HG03378 (cell line): Measurements from ENCODE around the gene CCDC83.
A peak's percentile ranks its signal among the peaks of the same experiment; 100 is the strongest.
"Not testable (repeated sequence)": the region's sequence is repeated elsewhere in the genome, so short reads cannot be mapped to it uniquely, and the experiment has no call there.

Experiments used
- ATAC-seq: cut with Tn5 transposase; IDR thresholded peaks from one replicate; pipeline ENCODE4 v1.9.1; 2021; ENCODE audit warnings: mild to moderate bottlenecking, moderate library complexity; ENCODE audit not compliant: unreplicated experiment

Gene CCDC83

DNA sequence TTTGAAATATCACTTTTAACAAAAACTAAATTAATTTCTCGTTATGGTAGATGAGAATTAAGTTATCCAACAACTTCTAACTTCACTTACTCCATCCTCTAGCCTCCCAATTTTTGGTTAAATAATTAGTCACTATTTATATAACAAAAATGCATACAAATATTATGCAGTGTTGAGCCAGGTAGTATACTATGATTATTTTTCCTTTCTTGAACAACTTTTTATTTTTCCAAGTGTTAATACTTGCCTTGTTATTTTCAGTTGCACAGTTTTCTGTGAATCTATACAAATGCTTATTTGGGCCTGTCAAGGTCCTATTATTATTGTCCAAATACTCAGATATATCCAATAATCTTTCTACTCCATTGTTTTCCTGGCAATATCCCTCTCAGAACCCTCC is 19.9 kb upstream of the CCDC83 start:
- ATAC-seq, result no peak

DNA sequence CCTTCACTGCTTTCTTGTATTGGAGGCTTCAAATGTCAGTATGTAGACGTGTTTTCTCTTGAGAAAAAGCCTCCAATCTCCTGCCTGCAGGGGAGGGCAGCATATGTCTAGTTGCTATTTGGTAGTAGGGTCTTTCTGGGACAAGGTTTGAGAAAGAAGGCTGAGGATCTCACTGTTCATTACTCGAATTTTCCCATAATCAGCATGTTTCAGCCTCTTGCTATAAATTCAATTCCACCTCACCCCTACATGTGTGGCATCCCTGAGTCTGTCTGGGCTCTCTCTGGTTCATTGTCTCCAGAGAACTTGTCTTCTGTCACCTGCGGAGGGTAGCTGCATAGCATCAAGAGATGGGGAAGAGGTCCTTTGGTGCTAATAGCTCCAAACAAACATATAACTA is 19.5 kb upstream of the CCDC83 start:
- ATAC-seq, result no peak

DNA sequence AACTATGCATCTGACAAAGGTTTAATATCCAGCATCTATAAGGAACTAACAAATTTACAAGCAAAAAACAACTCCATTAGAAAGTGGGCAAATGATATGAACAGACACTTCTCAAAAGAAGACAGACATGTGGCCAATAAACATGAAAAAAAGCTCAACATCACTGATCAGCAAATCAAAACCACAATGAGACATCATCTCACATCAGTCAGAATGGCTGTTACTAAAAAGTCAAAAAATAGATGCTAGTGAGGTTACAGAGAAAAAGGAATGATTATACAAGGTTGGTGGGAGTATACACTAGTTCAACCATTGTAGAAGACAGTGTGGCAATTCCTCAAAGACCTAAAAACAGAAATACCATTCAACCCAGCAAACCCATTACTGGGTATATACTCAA is 14.3 kb upstream of the CCDC83 start:
- not testable (repeated sequence) for ATAC-seq

DNA sequence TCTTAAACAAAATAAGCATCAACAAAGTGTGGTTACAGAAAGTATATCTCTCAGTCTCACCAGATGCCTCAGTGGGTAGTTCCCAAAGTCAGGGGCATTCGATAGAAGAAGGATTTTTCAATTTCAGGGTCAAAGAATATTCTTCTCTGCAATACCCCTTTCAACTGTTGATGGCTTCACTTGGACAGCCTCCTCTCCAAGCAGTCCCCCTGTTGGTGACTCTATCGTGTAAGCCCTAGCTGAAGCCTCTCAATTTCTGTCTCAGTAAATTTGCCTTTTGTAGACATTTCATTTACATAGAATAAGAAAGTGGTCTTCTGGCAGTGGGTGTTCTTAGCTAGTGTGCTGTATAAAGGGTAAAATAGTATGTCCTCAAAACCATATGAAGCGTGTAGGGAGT is 11.3 kb upstream of the CCDC83 start:
- no peak for ATAC-seq

DNA sequence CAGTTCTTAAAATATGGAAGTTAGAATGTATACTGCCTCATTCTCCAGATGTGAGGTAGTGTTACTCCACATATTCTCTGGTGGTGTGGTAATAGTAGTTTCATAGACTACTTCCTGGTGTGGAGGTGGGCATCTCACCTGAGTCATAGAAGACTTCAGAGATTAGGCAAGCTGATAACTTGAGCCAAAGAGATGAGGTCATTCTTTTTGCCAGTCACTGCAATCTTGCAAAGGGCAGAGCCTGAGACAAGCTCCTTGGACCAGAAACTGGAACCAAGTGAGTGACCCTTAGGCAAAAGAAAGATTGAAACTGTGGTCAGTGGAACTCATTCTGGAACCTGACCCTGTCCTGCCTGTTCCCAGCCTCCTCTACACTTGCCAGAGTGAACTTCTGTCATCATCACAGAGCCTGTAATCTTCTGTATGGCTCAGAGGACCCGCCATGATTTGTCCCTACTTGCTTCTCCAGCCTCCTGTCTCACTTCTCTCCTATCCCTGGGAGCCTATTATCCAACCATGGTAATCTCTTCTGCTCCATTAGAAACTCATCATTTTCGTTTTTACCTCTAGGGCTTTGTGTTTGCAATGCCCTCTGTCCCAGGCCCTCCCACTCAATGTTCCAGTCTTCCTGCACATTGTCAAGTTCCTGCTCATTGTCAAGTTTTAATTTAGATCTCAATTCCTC is 10.6 kb upstream of the CCDC83 start:
- peak; percentile 63 for ATAC-seq

DNA sequence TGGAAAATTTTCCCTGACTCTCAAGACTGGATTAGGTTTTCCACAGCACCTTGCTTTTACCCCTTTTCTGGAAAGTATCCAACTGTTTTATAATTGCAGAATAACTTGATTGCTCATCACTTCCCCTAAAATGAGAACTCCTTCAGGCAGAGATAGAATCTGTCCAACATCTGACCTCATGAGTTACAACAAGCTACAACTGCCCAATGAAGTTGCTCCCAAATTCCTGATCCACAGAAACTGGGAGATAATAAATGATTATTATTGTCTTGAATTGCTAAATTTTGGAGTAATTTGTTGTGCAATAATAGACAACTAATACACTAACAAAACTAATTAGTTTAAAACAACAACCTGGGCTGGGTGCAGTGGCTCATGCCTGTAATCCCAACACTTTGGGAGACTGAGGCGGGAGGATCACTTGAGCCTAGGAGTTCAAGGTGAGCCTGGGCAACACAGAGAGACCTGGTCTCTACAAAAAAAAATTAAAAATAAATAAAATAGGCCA is 10.0 kb upstream of the CCDC83 start:
- ATAC-seq, result no peak

DNA sequence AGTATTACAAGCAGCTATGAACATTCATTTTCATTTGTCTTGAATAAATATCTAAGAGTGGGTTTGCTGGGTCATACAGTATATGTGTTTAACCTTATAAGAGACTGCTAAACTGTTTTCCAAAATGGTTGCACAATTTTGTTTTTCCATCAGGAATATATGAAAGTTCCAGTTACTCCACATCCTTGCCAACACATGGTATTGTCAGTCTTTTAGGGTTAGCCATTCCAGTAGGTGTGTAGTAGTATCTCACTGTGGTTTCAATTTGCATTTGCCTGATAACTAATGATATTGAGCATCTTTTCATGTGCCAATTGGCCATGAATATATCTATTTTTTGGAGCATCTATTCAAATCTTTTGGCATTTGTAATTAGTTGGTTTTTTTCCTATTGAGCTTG is 7.7 kb upstream of the CCDC83 start:
- ATAC-seq, result no peak

DNA sequence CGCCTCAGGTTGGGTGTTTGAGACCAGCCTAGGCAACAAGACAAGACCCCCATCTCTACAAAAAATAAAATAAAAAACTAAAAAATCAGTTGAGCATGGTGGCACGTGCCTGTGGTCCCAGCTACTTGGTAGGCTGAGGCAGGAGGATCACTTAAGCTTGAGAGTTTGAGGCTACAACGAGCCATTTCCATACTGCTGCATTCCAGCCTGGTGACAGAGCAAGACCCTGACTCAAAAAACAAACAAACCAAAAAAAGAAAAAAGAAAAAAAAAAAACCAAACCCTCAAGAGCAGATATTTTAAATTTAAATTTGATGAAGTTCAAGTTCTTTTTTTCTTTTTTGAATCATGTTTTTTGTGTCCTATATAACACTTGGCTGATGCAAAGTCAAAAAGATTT is 7.2 kb upstream of the CCDC83 start:
- no peak for ATAC-seq

DNA sequence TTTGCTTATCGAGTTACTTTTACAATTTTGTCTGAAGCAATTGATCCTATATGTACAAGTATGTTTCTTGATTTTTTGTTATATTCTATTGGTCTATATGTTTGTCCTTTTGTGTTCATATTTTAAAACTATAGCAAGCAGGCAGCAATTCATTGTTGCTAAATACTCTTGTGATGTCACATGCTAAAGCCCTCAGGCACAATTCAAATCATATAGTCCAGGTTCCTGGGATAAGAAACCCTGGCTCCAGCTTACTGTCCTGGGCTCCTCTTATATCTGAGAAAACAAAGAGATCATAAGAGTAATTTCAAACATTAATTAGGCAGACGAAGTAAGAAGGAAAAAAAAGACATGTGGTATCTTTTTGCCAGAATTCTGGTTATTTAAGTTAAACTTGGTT is 6.6 kb upstream of the CCDC83 start:
- no peak for ATAC-seq

DNA sequence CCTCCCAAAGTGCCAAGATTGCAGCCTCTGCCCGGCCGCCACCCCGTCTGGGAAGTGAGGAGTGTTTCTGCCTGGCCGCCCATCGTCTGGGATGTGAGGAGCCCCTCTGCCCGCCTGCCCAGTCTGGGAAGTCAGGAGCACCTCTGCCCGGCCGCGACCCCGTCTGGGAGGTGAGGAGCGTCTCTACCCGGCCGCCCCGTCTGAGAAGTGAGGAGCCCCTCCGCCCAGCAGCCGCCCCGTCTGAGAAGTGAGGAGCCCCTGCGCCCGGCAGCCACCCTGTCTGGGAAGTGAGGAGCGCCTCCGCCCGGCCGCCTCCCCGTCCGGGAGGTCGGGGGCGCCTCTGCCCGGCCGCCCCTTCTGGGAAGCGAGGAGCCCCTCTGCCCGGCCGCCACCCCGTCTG is 2.4 kb upstream of the CCDC83 start:
- ATAC-seq, result not testable (repeated sequence)

DNA sequence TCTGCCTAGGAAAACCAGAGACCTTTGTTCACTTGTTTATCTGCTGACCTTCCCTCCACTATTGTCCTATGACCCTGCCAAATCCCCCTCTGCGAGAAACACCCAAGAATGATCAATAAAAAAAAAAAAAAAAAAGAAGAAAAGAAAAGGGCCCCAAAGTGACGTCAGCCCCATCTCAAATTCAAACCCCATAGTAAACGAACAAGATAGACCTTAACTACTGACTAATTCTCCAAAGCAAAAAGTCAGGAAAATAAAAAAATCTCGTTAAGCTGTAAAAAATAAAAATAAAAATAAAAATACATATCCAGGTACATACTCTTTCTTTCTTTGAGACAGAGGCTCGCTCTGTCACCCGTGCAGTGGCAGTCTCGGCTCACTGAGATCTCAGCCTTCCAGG is 1.6 kb upstream of the CCDC83 start:
- ATAC-seq, result not testable (repeated sequence)

DNA sequence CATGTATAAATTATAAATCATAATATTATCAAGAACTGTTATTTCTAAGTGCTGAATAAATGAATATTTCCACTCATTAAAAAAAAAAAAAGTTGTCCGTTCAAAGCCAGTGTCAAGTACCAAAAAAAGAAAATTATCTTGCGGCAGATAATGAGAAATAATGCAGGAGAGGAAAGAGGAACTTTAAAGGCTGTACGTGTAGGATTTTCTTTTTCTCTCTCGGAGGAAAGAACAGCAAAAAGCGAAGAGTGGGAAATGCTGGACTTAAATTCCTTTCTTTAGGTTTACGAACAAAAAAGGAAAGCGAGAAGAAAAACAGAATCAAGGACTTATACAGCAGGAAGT is 999 bp upstream of the CCDC83 start:
- ATAC-seq, result no peak

DNA sequence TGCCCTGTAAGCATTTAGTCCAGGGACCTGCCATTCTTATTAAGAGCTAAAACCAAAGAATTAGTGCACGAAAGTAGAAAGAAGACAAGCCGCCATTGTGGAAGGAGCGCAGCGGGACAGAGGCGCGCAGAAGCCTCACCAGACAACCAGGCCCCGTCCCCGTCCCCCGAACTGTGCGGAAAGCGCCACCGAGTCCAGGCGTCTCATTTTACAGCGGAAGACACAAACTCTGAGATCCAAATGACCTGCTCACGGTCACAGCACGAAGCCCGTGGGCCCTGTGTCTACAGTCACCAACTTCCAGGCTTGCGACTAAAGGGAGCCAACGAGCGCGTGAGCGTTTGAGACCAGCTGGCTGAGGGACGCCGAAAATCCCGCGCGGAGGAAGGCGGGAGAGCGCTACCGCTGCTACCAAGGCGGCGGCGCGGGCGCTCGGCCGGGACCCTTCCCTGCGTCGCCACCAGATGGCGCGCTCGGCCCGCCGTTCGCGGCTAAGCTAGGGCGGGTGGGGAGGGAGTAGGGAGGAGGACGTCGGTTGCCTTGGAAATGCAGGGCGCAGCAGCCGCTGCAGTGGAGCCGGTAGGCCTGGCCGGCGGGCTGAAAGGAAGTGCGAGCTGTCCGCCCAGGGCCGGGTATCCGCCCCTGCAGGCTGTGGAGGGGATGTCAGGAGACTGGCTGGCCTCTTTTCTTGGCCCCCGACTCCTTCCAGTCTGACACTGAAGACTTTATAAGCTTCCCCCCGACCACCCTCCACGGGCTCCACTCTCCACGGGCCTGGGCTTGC is 434 bp upstream of the CCDC83 start:
- ATAC-seq, result peak; percentile 99

DNA sequence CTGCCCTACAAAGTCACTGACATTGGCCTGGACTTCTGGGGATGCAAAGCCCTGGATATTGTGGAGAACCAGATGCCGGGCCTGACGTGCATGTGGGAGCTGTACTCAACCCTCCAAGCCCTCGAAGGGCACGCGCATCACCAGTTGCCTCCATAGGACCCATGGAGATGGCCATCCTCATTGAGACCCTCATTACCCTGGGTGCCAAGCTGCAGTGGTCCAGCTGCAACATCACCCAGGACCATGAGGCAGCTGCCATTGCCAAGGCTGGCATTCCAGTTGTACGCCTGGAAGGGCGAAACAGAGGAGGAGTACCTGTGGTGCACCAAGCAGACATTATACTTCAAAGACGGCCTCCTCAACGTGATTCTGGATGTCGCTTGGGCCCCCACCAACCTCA is 1.9 kb downstream of the CCDC83 start:
- no peak for ATAC-seq

DNA sequence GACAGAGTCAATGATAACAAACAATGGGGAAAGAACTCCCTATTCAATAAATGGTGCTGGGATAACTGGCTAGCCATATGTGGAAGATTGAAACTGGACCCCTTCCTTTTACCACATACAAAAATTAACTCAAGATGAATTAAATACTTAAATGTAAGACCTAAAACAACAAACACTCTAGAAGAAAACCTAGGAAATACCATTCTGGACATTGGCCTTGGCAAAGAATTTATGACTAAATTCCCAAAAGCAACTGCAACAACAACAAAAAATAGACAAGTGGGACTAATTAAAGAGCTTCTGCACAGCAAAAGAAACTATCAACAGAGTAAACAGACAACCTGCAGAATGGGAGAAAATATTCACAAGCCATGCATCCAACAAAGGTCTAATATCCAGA is 4.4 kb downstream of the CCDC83 start:
- not testable (repeated sequence) for ATAC-seq

DNA sequence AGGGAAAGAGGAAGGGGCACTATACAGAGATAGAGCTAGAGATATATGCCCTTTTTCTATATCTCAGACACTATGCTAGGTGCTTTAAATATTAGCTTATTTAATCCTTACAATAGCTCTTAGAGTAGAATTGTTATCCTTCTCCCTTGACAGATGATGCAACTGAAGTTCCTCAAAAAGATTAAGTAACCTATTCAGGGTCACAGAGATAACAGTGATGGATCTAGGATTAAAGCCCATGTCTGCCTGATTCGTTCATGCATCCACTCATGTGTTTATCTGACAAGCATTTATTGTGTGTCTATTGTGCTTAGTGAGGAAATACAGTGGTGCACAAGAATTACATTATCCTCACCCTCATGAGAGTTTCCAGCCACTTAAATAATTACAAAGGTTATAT is 8.7 kb downstream of the CCDC83 start:
- ATAC-seq, result no peak

DNA sequence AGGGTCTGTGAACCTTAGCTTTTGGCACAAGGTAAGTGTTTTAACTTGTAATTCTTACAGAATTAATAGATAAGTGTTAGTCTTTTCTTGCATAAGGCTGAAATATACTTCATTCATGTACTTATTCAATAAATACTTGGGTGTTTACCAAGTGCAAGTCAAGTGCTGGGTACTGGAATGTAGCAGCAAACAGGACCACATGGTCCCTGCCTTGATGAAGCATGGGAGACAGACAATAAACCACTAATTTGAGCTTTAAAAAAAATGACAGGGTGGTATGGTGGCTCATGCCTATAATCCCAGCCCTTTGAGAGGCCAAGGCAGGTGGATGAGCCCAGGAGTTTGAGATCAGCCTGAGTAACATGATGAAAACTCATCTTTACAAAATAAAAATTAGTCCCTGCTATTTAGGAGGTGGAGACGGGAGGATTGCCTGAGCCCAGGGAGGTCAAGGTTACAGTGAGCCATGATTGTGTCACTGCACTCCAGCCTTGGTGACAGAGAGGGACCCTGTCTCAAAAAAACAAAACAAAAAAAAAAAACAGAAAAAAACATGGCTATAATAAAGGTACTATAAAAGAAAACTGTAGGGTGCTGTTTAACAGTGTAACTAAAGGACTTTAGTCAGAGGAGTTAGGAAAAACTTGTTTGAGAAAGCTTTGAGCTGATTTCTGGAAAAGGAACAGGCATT is 11.1 kb downstream of the CCDC83 start:
- ATAC-seq, result no peak

DNA sequence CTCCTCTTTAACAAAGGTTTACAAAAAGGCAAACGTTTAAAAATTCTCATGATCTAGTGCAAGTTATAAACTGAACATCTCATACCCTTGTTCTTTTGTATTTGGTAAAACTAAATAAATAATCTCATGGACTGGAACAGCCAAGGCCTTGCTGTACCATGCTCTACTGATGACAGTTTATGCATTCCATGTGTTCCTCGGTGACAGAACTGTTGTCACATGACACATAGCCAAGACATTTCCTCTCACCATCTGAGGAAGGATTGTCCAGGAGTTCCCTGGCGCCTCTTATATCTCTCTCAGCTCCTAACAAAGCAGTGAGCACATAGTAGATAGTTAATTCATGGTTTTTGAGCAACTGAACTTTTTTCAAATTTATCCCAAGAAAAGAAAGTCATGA is 12.6 kb downstream of the CCDC83 start:
- no peak for ATAC-seq

DNA sequence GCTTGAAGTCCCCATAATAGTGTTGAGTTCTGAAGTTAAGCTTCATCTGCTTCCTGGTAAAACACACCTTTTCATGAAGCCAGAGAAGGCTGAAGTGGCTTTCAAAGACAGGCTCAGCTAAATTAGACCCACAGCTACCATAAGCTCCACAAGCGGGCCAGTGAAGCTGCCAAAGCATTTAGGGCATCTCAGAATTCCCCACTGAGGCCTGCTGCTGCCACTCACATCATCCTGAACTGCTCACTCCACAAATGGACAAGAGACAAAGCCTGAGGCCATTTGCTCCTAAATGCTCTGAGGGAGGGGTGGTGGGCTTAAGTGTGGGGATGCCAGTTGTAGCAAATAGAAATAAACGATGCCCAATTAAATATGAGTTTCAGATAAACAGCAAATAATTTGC is 14.6 kb downstream of the CCDC83 start:
- ATAC-seq, result no peak

DNA sequence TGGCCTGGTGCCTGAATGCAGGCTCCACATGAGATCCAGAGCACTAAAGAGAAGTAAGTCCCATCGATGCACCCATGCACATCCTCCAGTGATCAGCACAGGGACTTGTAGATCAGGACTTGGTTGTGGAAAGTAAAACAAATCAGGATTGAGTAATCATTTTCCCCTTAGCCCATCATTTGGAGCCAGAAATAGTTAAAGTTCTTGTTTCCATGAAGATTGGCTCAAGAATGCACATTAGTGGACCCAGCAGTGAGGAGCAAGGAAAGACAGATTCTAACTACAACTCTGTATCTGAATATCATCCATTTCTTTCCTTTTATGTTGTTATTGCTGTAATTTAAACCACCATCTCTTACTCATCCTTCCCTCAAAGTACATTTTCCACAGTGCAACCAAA is 19.1 kb downstream of the CCDC83 start:
- no peak for ATAC-seq

DNA sequence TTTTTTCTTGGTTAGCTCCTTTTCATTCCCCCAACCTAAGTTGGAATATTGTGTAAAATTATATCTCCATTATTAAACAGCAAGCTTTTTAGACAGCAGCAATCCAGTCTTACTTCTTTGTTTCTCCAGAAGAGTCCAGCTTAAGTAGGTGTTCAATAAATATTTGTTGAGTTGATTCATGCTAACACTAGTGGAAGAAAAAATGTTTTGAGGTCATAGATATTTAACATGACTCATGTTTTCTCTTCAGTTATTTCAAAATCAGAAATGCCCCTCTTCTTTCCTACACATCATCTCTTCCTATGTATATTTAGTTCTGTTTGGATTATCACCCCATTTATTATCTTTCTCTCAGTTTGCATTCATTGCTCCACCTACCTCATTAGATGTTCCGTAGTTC is 20.3 kb downstream of the CCDC83 start:
- no peak for ATAC-seq

DNA sequence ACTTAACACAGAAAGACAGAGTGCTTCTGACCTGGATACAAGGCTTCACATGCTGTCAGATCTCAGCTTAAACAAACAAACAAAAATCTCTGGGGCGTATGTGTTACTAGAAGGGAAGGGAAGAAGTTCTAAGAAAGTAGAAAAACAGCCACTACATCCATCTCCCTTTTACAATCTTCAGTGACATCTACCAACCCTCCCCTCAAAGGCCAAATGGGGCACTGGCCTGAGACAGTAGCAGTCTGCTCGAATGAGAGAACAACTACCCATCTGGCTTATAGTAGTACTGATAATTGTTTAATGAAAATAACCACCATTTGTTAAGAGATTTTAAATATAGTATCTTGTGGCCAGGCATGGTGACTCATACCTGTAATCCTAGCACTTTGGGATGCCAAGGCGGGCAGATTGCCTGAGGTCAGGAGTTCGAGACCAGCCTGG is 29.4 kb downstream of the CCDC83 start:
- no peak for ATAC-seq
